ENCODE results near the gene BCORL1. TPM values are rescaled to one million over a fixed set of nuclear protein-coding genes. Genes with fewer than 3 reads are reported as not detected.

The BCORL1 gene
- total RNA-seq, 1 donor from 2014 or later, result 12.6 TPM

- peak; percentile 71 for DNase-seq (ENCODE audit: low spot score)
Measured at GRCh38 chrX:129961180-129962083, 21.0 kb upstream of the BCORL1 start.

- DNase-seq (ENCODE audit: low spot score), result no peak
Measured at GRCh38 chrX:129963729-129964128, 18.7 kb upstream of the BCORL1 start.

- DNase-seq (ENCODE audit: low spot score), result no peak
Measured at GRCh38 chrX:129965166-129965565, 17.3 kb upstream of the BCORL1 start.

- DNase-seq (ENCODE audit: low spot score), result no peak
Measured at GRCh38 chrX:129968968-129969367, 13.5 kb upstream of the BCORL1 start.

GRCh38 chrX:129976441-129976840 lies 6.0 kb upstream of the BCORL1 start:
- no peak for DNase-seq (ENCODE audit: low spot score)

- DNase-seq (ENCODE audit: low spot score), result no peak
Measured at GRCh38 chrX:129979207-129979920, 3.1 kb upstream of the BCORL1 start.

- peak; percentile 51 for DNase-seq (ENCODE audit: low spot score)
Measured at GRCh38 chrX:129980001-129980401, 2.4 kb upstream of the BCORL1 start.

GRCh38 chrX:129980540-129981199 lies 1.8 kb upstream of the BCORL1 start:
- DNase-seq (ENCODE audit: low spot score), result peak; percentile 48

- DNase-seq (ENCODE audit: low spot score), result no peak
Measured at GRCh38 chrX:129981200-129981553, 1.3 kb upstream of the BCORL1 start.

GRCh38 chrX:129981752-129982299 lies 609 bp upstream of the BCORL1 start:
- DNase-seq (ENCODE audit: low spot score), result no peak

- no peak for DNase-seq (ENCODE audit: low spot score)
Measured at GRCh38 chrX:129983575-129984110, 1.2 kb downstream of the BCORL1 start.

GRCh38 chrX:129984111-129984958 lies 1.9 kb downstream of the BCORL1 start:
- DNase-seq (ENCODE audit: low spot score), result no peak

- no peak for DNase-seq (ENCODE audit: low spot score)
Measured at GRCh38 chrX:129987871-129988270, 5.4 kb downstream of the BCORL1 start.

- DNase-seq (ENCODE audit: low spot score), result no peak
Measured at GRCh38 chrX:129992181-129992580, 9.7 kb downstream of the BCORL1 start.

GRCh38 chrX:129996120-129996519 lies 13.7 kb downstream of the BCORL1 start:
- no peak for DNase-seq (ENCODE audit: low spot score)

GRCh38 chrX:129997086-129997485 lies 14.7 kb downstream of the BCORL1 start:
- no peak for DNase-seq (ENCODE audit: low spot score)

GRCh38 chrX:129998021-129998420 lies 15.6 kb downstream of the BCORL1 start:
- DNase-seq (ENCODE audit: low spot score), result no peak

GRCh38 chrX:130001893-130002292 lies 19.5 kb downstream of the BCORL1 start:
- DNase-seq (ENCODE audit: low spot score), result no peak

- DNase-seq (ENCODE audit: low spot score), result no peak
Measured at GRCh38 chrX:130002541-130002940, 20.1 kb downstream of the BCORL1 start.

- no peak for DNase-seq (ENCODE audit: low spot score)
Measured at GRCh38 chrX:130005089-130005807, 22.8 kb downstream of the BCORL1 start.

Data from ureter (tissue), 1 donor.